Panc1 (cell line): ENCODE results near the gene ASB7.

Source experiments
- CTCF ChIP-seq: fragments of 450-650 bp; IDR thresholded peaks from 2 replicates; pipeline ENCODE4 v1.5.1; 2017; ENCODE audit warnings: mild to moderate bottlenecking
- POLR2AphosphoS5 ChIP-seq: IDR thresholded peaks from 2 replicates; pipeline ENCODE4 v1.6.1; 2012; ENCODE audit warnings: mild to moderate bottlenecking, low read depth, low read length, moderate library complexity
- REST ChIP-seq, 2 experiments: IDR thresholded peaks; 2 replicates each; pipeline ENCODE4 v1.6.1; 2011 to 2012; ENCODE audit warnings: low read depth in 2 of 2, control low read depth in 1 of 2, low read length in 1 of 2, mild to moderate bottlenecking in 1 of 2, moderate library complexity in 1 of 2; ENCODE audit not compliant: insufficient read depth in 1 of 2
- SIN3A ChIP-seq: IDR thresholded peaks from 2 replicates; pipeline ENCODE4 v1.6.1; 2012; ENCODE audit warnings: low read depth, mild to moderate bottlenecking, low read length, moderate library complexity, borderline replicate concordance; ENCODE audit not compliant: insufficient read depth
- TCF7L2 ChIP-seq: IDR thresholded peaks from 2 replicates; pipeline ENCODE4 v1.6.1; 2011; ENCODE audit warnings: mild to moderate bottlenecking, low read depth, low read length, inconsistent platforms

GRCh38 chr15:100692671-100693070 is 90.3 kb downstream of the ASB7 start:
- no peak for TF ChIP-seq CTCF
- no peak for TF ChIP-seq SIN3A
- TF ChIP-seq POLR2AphosphoS5: no peak
- TF ChIP-seq TCF7L2: no peak
- TF ChIP-seq REST (IDR thresholded peaks at IDR 0.05; ENCODE audit: insufficient read depth in 1 of 2, low read depth in 2 of 2, low read length in 1 of 2): no peak
